GM23248 (cell line): Measurements from ENCODE around the gene FKBP15.

ENCODE experiments used
- EZH2 ChIP-seq: fragments of 200-600 bp; sonication (generic); IDR thresholded peaks from 2 replicates; pipeline ENCODE4 v1.6.1; 2018; ENCODE audit warnings: antibody characterized with exemption, mild to moderate bottlenecking; ENCODE audit not compliant: insufficient read depth, poor library complexity, severe bottlenecking
- EZH2phosphoT487 ChIP-seq: fragments of 200-600 bp; sonication (generic); IDR thresholded peaks from 2 replicates; pipeline ENCODE4 v1.6.1; 2018; ENCODE audit warnings: antibody characterized with exemption, moderate library complexity, mild to moderate bottlenecking, low read depth; ENCODE audit not compliant: insufficient read depth

DNA sequence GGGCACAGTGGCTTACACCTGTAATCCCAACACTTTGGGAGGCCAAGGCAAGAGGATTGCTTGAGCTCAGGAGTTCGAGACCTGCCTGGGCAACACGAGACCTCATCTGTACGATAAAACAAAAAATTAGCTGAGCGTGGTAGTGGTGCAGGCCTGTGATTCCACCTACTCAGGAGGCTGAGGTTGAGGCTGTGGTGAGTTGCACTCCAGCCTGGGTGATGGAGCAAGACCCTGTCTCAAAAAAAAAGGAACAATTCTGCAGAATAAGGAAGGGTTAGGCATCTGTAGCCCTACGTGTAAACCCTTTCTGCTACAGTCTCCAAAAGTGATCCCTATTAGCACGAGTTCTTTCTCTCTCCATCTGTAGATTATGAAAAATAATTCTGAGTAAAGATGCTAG, 34.4 kb upstream of the FKBP15 start:
- no peak for TF ChIP-seq EZH2phosphoT487
- TF ChIP-seq EZH2 = no peak
